MCF 10A (cell line): ENCODE measurements around the gene SLC25A4. TPM values are rescaled to one million over a fixed set of nuclear protein-coding genes. Genes with fewer than 3 reads are reported as not detected.

Source experiments
- BruUV-seq: library from RNA; stranded (reverse); fragments of 400-500 nt; replicated peaks from 2 replicates; lab custom pipeline; 2021; lab: Mats Ljungman, UMichigan
- CTCF ChIA-PET: fragments of 300-600 bp; sonication (Branson Sonifier 250); formaldehyde crosslinking; extraction: SDS; loops from one replicate; lab custom pipeline; 2021; ENCODE audit warnings: antibody characterized with exemption, inconsistent platforms; lab: Yijun Ruan, JAX
- POLR2A ChIA-PET: fragments of 300-600, 350-650 bp; sonication (Branson Sonifier 250); formaldehyde crosslinking; extraction: SDS; loops from one replicate; lab custom pipeline; 2020; ENCODE audit warnings: antibody characterized with exemption, inconsistent platforms; lab: Yijun Ruan, JAX
- DNase-seq: peaks from one replicate; pipeline ENCODE4 v3.0.0-alpha.2; 2018; ENCODE audit not compliant: unreplicated experiment
- H3K27ac Mint-ChIP-seq: one replicate; pipeline ENCODE4 v1.8.0; 2022; ENCODE audit warnings: mild to moderate bottlenecking, low read depth, mixed read lengths; ENCODE audit not compliant: unreplicated experiment
- H3K27me3 Mint-ChIP-seq: one replicate; pipeline ENCODE4 v1.8.0; 2022; ENCODE audit warnings: mixed read lengths; ENCODE audit not compliant: insufficient read depth, unreplicated experiment
- H3K36me3 Mint-ChIP-seq: one replicate; pipeline ENCODE4 v1.8.0; 2022; ENCODE audit warnings: mild to moderate bottlenecking, moderate library complexity, mixed read lengths; ENCODE audit not compliant: insufficient read depth, unreplicated experiment
- H3K4me1 Mint-ChIP-seq: one replicate; pipeline ENCODE4 v1.8.0; 2022; ENCODE audit warnings: mixed read lengths; ENCODE audit not compliant: insufficient read depth, unreplicated experiment
- H3K4me3 Mint-ChIP-seq: one replicate; pipeline ENCODE4 v1.8.0; 2022; ENCODE audit warnings: mild to moderate bottlenecking, moderate library complexity, mixed read lengths; ENCODE audit not compliant: unreplicated experiment
- H3K9me3 Mint-ChIP-seq: one replicate; pipeline ENCODE4 v1.8.0; 2022; ENCODE audit warnings: mixed read lengths; ENCODE audit not compliant: unreplicated experiment
- intact Hi-C: fragments of 100-400 bp; cut with micrococcal nuclease; formaldehyde crosslinking; loops from 2 replicates; pipeline ENCODE4 v1.14.1; 2022
- total RNA-seq: library from RNA; stranded (reverse); gene quantifications from 2 replicates; pipeline ENCODE4 v1.2.3, GENCODE V29; 2022
- TF ChIP-seq, protein P1 (sequence below): fragments of 200-600 bp; IDR thresholded peaks from one replicate; pipeline ENCODE4 v1.8.0; 2022; ENCODE audit warnings: antibody characterized with exemption, mild to moderate bottlenecking; ENCODE audit not compliant: unreplicated experiment

SLC25A4 gene
- total RNA-seq, 1 experiment from 2014 or later: 18.9 TPM

DNA sequence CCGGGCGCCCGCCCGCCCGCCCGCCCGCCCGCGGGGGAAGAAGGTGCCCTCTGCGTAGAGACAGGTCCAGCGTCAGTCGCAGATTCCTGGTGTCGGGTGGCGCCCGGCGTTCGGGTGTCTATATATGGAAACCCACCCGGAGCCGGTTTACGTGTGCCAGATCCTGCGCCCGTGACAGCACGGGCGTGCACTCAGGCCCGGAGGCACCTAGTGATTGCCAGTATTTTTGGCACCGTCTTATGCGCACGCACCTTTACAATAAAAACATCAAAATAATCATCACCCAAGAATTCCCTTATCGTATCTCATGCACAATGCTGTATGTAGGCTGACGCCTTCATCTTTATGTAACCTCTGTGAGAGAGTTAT lies 519 bp downstream of the SLC25A4 start:
- peak; percentile 44 for DNase-seq
- intact Hi-C loops: no loop called here
- TF ChIP-seq, protein P1, sequence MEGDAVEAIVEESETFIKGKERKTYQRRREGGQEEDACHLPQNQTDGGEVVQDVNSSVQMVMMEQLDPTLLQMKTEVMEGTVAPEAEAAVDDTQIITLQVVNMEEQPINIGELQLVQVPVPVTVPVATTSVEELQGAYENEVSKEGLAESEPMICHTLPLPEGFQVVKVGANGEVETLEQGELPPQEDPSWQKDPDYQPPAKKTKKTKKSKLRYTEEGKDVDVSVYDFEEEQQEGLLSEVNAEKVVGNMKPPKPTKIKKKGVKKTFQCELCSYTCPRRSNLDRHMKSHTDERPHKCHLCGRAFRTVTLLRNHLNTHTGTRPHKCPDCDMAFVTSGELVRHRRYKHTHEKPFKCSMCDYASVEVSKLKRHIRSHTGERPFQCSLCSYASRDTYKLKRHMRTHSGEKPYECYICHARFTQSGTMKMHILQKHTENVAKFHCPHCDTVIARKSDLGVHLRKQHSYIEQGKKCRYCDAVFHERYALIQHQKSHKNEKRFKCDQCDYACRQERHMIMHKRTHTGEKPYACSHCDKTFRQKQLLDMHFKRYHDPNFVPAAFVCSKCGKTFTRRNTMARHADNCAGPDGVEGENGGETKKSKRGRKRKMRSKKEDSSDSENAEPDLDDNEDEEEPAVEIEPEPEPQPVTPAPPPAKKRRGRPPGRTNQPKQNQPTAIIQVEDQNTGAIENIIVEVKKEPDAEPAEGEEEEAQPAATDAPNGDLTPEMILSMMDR: no peak
- Mint-ChIP-seq H3K36me3 (peaks cover 22% of the 10 kb centered on the region), H3K4me3 (peak overlapping the region; percentile 87), H3K27ac (peak overlapping the region; percentile 77), H3K4me1 (peaks cover 6% of the 10 kb centered on the region), H3K27me3 (no peaks in the 10 kb centered on the region), H3K9me3 (no peaks in the 10 kb centered on the region)
- ChIA-PET CTCF (interaction anchor here (0.5 to 1.3 kb wide), 6 partner anchors 9 to 834 kb away, joined by 3 to 5 read pairs (median 4); no protein-coding TSS in a partner anchor), POLR2A (interaction anchor here (0.5 to 2.3 kb wide), 14 partner anchors 9 to 495 kb away, joined by 3 to 9 read pairs (median 4); partner anchors contain the start of gene ANKRD37)
- BruUV-seq: no TSS peak

DNA sequence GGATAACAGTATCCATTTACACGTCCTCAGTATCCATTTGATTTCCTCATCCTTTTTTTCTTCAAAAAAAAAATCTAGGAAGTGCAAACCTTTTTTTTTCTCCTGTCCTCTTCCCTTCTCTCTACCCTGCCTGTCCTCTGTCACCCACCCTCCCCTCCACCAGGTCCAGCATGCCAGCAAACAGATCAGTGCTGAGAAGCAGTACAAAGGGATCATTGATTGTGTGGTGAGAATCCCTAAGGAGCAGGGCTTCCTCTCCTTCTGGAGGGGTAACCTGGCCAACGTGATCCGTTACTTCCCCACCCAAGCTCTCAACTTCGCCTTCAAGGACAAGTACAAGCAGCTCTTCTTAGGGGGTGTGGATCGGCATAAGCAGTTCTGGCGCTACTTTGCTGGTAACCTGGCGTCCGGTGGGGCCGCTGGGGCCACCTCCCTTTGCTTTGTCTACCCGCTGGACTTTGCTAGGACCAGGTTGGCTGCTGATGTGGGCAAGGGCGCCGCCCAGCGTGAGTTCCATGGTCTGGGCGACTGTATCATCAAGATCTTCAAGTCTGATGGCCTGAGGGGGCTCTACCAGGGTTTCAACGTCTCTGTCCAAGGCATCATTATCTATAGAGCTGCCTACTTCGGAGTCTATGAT lies 1.7 kb downstream of the SLC25A4 start:
- H3K27ac Mint-ChIP-seq: no peak overlapping the region
- ChIA-PET CTCF (interaction anchor here (0.6 to 1.3 kb wide), 2 partner anchors 10 to 328 kb away, joined by 3 read pairs; no protein-coding TSS in a partner anchor), POLR2A (interaction anchor here (1.0 to 2.3 kb wide), 5 partner anchors 8 to 329 kb away, joined by 3 to 9 read pairs (median 6); no protein-coding TSS in a partner anchor)
- peak overlapping the region; percentile 87 for H3K4me3 Mint-ChIP-seq
- DNase-seq: no peak
- no peaks in the 10 kb centered on the region for H3K9me3 Mint-ChIP-seq
- H3K4me1 Mint-ChIP-seq: peaks cover 6% of the 10 kb centered on the region
- BruUV-seq: no TSS peak
- H3K27me3 Mint-ChIP-seq: no peaks in the 10 kb centered on the region
- intact Hi-C loops: no loop called here
- H3K36me3 Mint-ChIP-seq: peaks cover 33% of the 10 kb centered on the region
- TF ChIP-seq, protein P1: no peak

DNA sequence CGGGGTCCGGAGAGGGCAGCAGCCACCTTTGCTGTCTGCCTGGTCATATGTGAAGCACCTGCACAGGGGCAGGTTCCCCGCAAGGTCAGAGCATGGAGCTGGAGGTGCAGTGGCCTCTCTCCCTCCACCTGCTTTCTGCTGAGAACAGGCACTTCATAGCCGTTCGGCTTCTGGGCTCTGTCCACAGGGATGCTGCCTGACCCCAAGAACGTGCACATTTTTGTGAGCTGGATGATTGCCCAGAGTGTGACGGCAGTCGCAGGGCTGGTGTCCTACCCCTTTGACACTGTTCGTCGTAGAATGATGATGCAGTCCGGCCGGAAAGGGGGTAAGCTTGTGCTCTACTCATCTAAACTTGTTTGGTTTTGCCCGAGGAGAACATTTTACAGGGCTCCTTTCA lies 2.5 kb downstream of the SLC25A4 start:
- peaks cover 36% of the 10 kb centered on the region for H3K36me3 Mint-ChIP-seq
- H3K4me1 Mint-ChIP-seq: peaks cover 6% of the 10 kb centered on the region
- intact Hi-C loops: no loop called here
- BruUV-seq: no TSS peak
- ChIA-PET CTCF (interaction anchor here (0.8 to 1.3 kb wide), 3 partner anchors 11 to 892 kb away, joined by 3 to 4 read pairs (median 3); no protein-coding TSS in a partner anchor), POLR2A (interaction anchor here (0.6 to 1.8 kb wide), 4 partner anchors 9 to 1266 kb away, joined by 3 to 6 read pairs (median 4); no protein-coding TSS in a partner anchor)
- no peaks in the 10 kb centered on the region for H3K9me3 Mint-ChIP-seq
- TF ChIP-seq, protein P1: no peak
- H3K27ac Mint-ChIP-seq: no peak overlapping the region
- no peak overlapping the region for H3K4me3 Mint-ChIP-seq
- DNase-seq: no peak
- no peaks in the 10 kb centered on the region for H3K27me3 Mint-ChIP-seq

DNA sequence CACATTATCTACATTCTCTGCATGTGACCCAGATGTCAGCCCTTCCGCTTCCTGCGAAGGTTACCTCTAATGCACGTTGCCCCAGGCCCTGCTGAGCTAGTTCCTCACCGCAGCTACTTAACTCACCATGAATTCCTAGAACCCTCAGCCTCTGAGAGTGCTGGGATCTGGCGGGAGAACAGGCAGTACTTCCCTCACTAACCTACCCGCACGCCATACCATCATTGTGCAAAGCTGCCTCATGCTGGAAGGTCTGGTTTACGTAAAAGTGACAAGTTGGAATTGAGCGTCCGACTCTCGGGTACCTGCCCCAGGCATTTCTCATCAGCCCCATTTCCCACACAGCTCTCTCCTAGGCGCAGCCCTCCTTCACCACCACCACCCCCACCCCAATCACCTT lies 6.3 kb downstream of the SLC25A4 start:
- intact Hi-C loops: no loop called here
- no peak overlapping the region for H3K4me3 Mint-ChIP-seq
- no peaks in the 10 kb centered on the region for H3K27me3 Mint-ChIP-seq
- TF ChIP-seq, protein P1: no peak
- ChIA-PET CTCF (interaction anchor here (0.6 to 1.1 kb wide), 3 partner anchors 31 to 205 kb away, joined by 3 read pairs; no protein-coding TSS in a partner anchor), POLR2A (no interaction called here)
- BruUV-seq: no TSS peak
- H3K9me3 Mint-ChIP-seq: no peaks in the 10 kb centered on the region
- no peaks in the 10 kb centered on the region for H3K4me1 Mint-ChIP-seq
- H3K27ac Mint-ChIP-seq: no peak overlapping the region
- no peak for DNase-seq
- peaks cover 56% of the 10 kb centered on the region for H3K36me3 Mint-ChIP-seq
